GM23338 (cell line): ENCODE measurements around the gene EYA2. TPM values are rescaled to one million over a fixed set of nuclear protein-coding genes. Genes with fewer than 3 reads are reported as not detected.

Source experiments
- ATAC-seq: fragments of 200-7000 bp; cut with Tn5 transposase; 3 replicates; pipeline ENCODE4 v1.9.1; 2020
- DNase-seq: peaks from one replicate; pipeline ENCODE4 v3.0.0-alpha.2; 2015; ENCODE audit warnings: low spot score
- H2AFZ ChIP-seq: fragments of 200-600 bp; sonication (generic); 2 replicates; pipeline ENCODE4 v1.8.0; 2016; ENCODE audit warnings: antibody characterized with exemption, mild to moderate bottlenecking, moderate library complexity
- H3F3A ChIP-seq: fragments of 200-600 bp; sonication (generic); replicated peaks from 2 replicates; pipeline ENCODE4 v1.8.0; 2017; ENCODE audit warnings: antibody characterized with exemption, mixed run types, low read depth
- H3K27ac ChIP-seq: fragments of 200-600 bp; sonication (generic); 2 replicates; pipeline ENCODE4 v1.6.1; 2016; ENCODE audit warnings: low read depth
- H3K27me3 ChIP-seq: fragments of 200-600 bp; sonication (generic); 2 replicates; pipeline ENCODE4 v1.8.0; 2016; ENCODE audit warnings: mild to moderate bottlenecking, mixed run types, moderate library complexity; ENCODE audit not compliant: insufficient read depth
- H3K36me3 ChIP-seq: fragments of 200-600 bp; sonication (generic); 2 replicates; pipeline ENCODE4 v1.8.0; 2016; ENCODE audit warnings: mild to moderate bottlenecking; ENCODE audit not compliant: insufficient read depth
- H3K4me1 ChIP-seq: fragments of 200-600 bp; sonication (generic); 2 replicates; pipeline ENCODE4 v1.8.0; 2016; ENCODE audit warnings: mild to moderate bottlenecking, moderate library complexity; ENCODE audit not compliant: insufficient read depth
- H3K4me2 ChIP-seq: fragments of 200-600 bp; sonication (generic); 2 replicates; pipeline ENCODE4 v1.7.1; 2017; ENCODE audit warnings: mixed run types
- H3K4me3 ChIP-seq: fragments of 200-600 bp; sonication (generic); 2 replicates; pipeline ENCODE4 v1.6.1; 2016; ENCODE audit warnings: mixed run types
- H3K79me2 ChIP-seq: fragments of 200-600 bp; sonication (generic); replicated peaks from 2 replicates; pipeline ENCODE4 v1.8.0; 2017; ENCODE audit warnings: mild to moderate bottlenecking; ENCODE audit not compliant: insufficient read depth
- H3K9me2 ChIP-seq: fragments of 200-600 bp; sonication (generic); 2 replicates; pipeline ENCODE4 v1.8.0; 2017; ENCODE audit not compliant: insufficient read depth
- H4K20me1 ChIP-seq: fragments of 200-600 bp; sonication (generic); replicated peaks from 2 replicates; pipeline ENCODE4 v1.8.0; 2017; ENCODE audit warnings: mild to moderate bottlenecking; ENCODE audit not compliant: insufficient read depth
- H3K27ac Mint-ChIP-seq: 2 replicates; pipeline ENCODE4 v1.8.0; 2020; ENCODE audit warnings: inconsistent platforms, mild to moderate bottlenecking, moderate library complexity, mixed read lengths
- H3K27me3 Mint-ChIP-seq: 3 replicates; pipeline ENCODE4 v1.8.0; 2022; ENCODE audit warnings: low read depth, mild to moderate bottlenecking, moderate library complexity, mixed read lengths, inconsistent platforms; ENCODE audit not compliant: insufficient read depth, poor library complexity
- H3K36me3 Mint-ChIP-seq: 3 replicates; pipeline ENCODE4 v1.8.0; 2021; ENCODE audit warnings: low read depth, mild to moderate bottlenecking, inconsistent platforms, moderate library complexity, mixed read lengths
- H3K4me1 Mint-ChIP-seq: 3 replicates; pipeline ENCODE4 v1.8.0; 2020; ENCODE audit warnings: mild to moderate bottlenecking, inconsistent platforms, mixed read lengths
- H3K4me3 Mint-ChIP-seq: 3 replicates; pipeline ENCODE4 v1.8.0; 2021; ENCODE audit warnings: moderate library complexity, mild to moderate bottlenecking, inconsistent platforms, mixed read lengths
- H3K9me3 Mint-ChIP-seq: 3 replicates; pipeline ENCODE4 v1.8.0; 2020; ENCODE audit warnings: moderate library complexity, mild to moderate bottlenecking, inconsistent platforms, mixed read lengths
- CREB1 ChIP-seq: fragments of 250-450 bp; sonication (Bioruptor Pico); IDR thresholded peaks from 2 replicates; pipeline ENCODE4 v1.5.0; 2020; ENCODE audit warnings: low read depth, mild to moderate bottlenecking, moderate library complexity
- CTCF ChIP-seq, 2 experiments: fragments of 200-600 bp in 1 of 2; sonication (generic) in 1 of 2; conservative IDR thresholded peaks; 2 replicates each; pipeline versions ENCODE4 v1.5.1 to v1.6.1; 2016 to 2017; ENCODE audit warnings: antibody characterized with exemption in 2 of 2, low read depth in 2 of 2, mild to moderate bottlenecking in 2 of 2, moderate library complexity in 1 of 2
- EZH2 ChIP-seq: fragments of 200-600 bp; sonication (generic); IDR thresholded peaks from one replicate; pipeline ENCODE4 v1.8.0; 2017; ENCODE audit warnings: antibody characterized with exemption, mild to moderate bottlenecking, low read depth; ENCODE audit not compliant: unreplicated experiment
- JUNB ChIP-seq: IDR thresholded peaks from one replicate; pipeline ENCODE4 v1.6.1; 2016; ENCODE audit warnings: antibody characterized with exemption; ENCODE audit not compliant: unreplicated experiment
- NANOG ChIP-seq: IDR thresholded peaks from 2 replicates; pipeline ENCODE4 v1.6.1; 2016; ENCODE audit warnings: antibody characterized with exemption, borderline replicate concordance
- POLR2AphosphoS5 ChIP-seq: IDR thresholded peaks from 2 replicates; pipeline ENCODE4 v1.6.1; 2016; ENCODE audit warnings: antibody characterized with exemption, low read depth
- STAT1 ChIP-seq: IDR thresholded peaks from one replicate; pipeline ENCODE4 v1.6.1; 2016; ENCODE audit warnings: antibody characterized with exemption; ENCODE audit not compliant: unreplicated experiment
- ZNF114 ChIP-seq: fragments of 250-450 bp; sonication (Bioruptor Pico); IDR thresholded peaks from 2 replicates; pipeline ENCODE4 v1.5.0; 2020; ENCODE audit warnings: mild to moderate bottlenecking, moderate library complexity
- ZNF331 ChIP-seq: fragments of 250-450 bp; sonication (Bioruptor Pico); IDR thresholded peaks from 2 replicates; pipeline ENCODE4 v1.5.0; 2020; ENCODE audit warnings: low read depth, mild to moderate bottlenecking, moderate library complexity
- polyA plus RNA-seq: library from polyadenylated mRNA; unstranded; fragments of >200 nt; fragmentation: Nextera tagmentation; extraction: Ambion mirVana; gene quantifications from 2 replicates; pipeline ENCODE4 v1.2.1, GENCODE V29; 2016
- total RNA-seq: library from RNA; depleted of rRNA; stranded (reverse); fragments of >200 nt; shearing (Covaris generic); gene quantifications from 2 replicates; pipeline ENCODE4 v1.2.3, GENCODE V29; 2014
- TF ChIP-seq, protein P1 (sequence below): IDR thresholded peaks from 2 replicates; pipeline ENCODE4 v1.6.1; 2016; ENCODE audit warnings: antibody characterized with exemption
- TF ChIP-seq, protein P2 (sequence below): IDR thresholded peaks from one replicate; pipeline ENCODE4 v1.6.1; 2018; ENCODE audit warnings: antibody characterized with exemption; ENCODE audit not compliant: unreplicated experiment

Gene EYA2
- total and polyA plus RNA-seq, 2 experiments from 2014 or later, result 0.50 to 0.56 TPM

- Mint-ChIP-seq H3K27me3 (peaks cover 8% of the 10 kb centered on the region), H3K9me3 (no peaks in the 10 kb centered on the region; the same call in 2 of the 3 replicates), H3K4me3 (no peak overlapping the region), H3K36me3 (peaks cover 30% of the 10 kb centered on the region), H3K27ac (no peak overlapping the region), H3K4me1 (peaks cover 21% of the 10 kb centered on the region)
- H3K27me3 ChIP-seq, result no peaks in the 10 kb centered on the region
- no peak overlapping the region for H3K4me3 ChIP-seq
- 0 out of 2 replicates have a peak, but pooled peaks cover 9% of the 10 kb centered on the region for H3K79me2 ChIP-seq
- DNase-seq (no peak), ATAC-seq (no peak)
- no peak overlapping the region for H2AFZ ChIP-seq
- no peaks in the 10 kb centered on the region for H3K9me2 ChIP-seq
- H4K20me1 ChIP-seq, result no peaks in the 10 kb centered on the region; the same call in 1 of the 2 replicates
- no peak overlapping the region for H3K4me2 ChIP-seq
- 0 out of 2 replicates have a peak overlapping the region, but pooled peaks have one; percentile 14 for H3K27ac ChIP-seq
- H3K4me1 ChIP-seq, result peaks cover 18% of the 10 kb centered on the region
- H3F3A ChIP-seq, result peaks cover 15% of the 10 kb centered on the region; the same call in 1 of the 2 replicates
- peaks cover 37% of the 10 kb centered on the region for H3K36me3 ChIP-seq
- no peak for TF ChIP-seq EZH2
- no peak for TF ChIP-seq JUNB
- TF ChIP-seq, protein P1, sequence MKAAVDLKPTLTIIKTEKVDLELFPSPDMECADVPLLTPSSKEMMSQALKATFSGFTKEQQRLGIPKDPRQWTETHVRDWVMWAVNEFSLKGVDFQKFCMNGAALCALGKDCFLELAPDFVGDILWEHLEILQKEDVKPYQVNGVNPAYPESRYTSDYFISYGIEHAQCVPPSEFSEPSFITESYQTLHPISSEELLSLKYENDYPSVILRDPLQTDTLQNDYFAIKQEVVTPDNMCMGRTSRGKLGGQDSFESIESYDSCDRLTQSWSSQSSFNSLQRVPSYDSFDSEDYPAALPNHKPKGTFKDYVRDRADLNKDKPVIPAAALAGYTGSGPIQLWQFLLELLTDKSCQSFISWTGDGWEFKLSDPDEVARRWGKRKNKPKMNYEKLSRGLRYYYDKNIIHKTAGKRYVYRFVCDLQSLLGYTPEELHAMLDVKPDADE, result no peak
- TF ChIP-seq POLR2AphosphoS5, result 0 out of 2 replicates have a peak, but pooled peaks have one; percentile 10
- no peak for TF ChIP-seq ZNF114 (CRISPR knock-in tag)
- TF ChIP-seq CTCF (conservative IDR thresholded peaks at IDR 0.05; ENCODE audit: low read depth in 2 of 2), result no peak
- no peak for TF ChIP-seq ZNF331
- no peak for TF ChIP-seq CREB1
Measured at GRCh38 chr20:47208534-47209174, 314.0 kb downstream of the EYA2 start.

DNA sequence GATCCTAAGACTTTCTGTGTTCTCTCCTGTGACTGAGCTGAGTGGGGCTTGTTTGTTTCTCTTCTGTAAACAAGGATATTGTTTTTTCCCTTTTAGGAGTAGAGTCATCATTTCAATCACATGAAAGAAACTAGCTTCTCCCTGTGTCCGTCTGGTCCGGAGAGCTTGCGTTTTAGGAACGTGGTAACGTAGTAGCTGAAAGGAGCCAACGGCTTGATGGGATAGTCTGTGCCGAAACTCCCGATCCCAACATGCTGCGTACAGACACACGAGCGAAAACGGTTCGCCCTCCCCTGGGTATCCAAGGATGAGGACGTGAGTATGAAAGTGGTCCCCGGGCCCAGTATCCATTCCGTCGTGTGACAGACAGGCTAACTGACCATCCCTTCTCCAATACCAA lies 315.3 kb downstream of the EYA2 start:
- H3F3A ChIP-seq, result peaks cover 15% of the 10 kb centered on the region; the same call in 1 of the 2 replicates
- ATAC-seq (no peak), DNase-seq (no peak)
- H3K4me1 ChIP-seq, result peaks cover 18% of the 10 kb centered on the region
- H3K9me3 Mint-ChIP-seq, result no peaks in the 10 kb centered on the region; the same call in 2 of the 3 replicates
- H3K27ac Mint-ChIP-seq, result no peak overlapping the region
- H2AFZ ChIP-seq, result no peak overlapping the region
- peaks cover 21% of the 10 kb centered on the region for H3K4me1 Mint-ChIP-seq
- peaks cover 45% of the 10 kb centered on the region for H3K36me3 ChIP-seq
- H3K79me2 ChIP-seq, result peaks cover 20% of the 10 kb centered on the region
- no peak overlapping the region for H3K4me2 ChIP-seq
- H3K4me3 Mint-ChIP-seq, result no peak overlapping the region
- no peaks in the 10 kb centered on the region; the same call in none of the 2 replicates for H4K20me1 ChIP-seq
- no peak overlapping the region for H3K27ac ChIP-seq
- H3K36me3 Mint-ChIP-seq, result peaks cover 30% of the 10 kb centered on the region
- peaks cover 4% of the 10 kb centered on the region for H3K27me3 Mint-ChIP-seq
- no peak overlapping the region for H3K4me3 ChIP-seq
- H3K27me3 ChIP-seq, result no peaks in the 10 kb centered on the region
- H3K9me2 ChIP-seq, result no peaks in the 10 kb centered on the region
- no peak for TF ChIP-seq POLR2AphosphoS5
- no peak for TF ChIP-seq JUNB
- TF ChIP-seq, protein P1, result no peak
- TF ChIP-seq, protein P2, sequence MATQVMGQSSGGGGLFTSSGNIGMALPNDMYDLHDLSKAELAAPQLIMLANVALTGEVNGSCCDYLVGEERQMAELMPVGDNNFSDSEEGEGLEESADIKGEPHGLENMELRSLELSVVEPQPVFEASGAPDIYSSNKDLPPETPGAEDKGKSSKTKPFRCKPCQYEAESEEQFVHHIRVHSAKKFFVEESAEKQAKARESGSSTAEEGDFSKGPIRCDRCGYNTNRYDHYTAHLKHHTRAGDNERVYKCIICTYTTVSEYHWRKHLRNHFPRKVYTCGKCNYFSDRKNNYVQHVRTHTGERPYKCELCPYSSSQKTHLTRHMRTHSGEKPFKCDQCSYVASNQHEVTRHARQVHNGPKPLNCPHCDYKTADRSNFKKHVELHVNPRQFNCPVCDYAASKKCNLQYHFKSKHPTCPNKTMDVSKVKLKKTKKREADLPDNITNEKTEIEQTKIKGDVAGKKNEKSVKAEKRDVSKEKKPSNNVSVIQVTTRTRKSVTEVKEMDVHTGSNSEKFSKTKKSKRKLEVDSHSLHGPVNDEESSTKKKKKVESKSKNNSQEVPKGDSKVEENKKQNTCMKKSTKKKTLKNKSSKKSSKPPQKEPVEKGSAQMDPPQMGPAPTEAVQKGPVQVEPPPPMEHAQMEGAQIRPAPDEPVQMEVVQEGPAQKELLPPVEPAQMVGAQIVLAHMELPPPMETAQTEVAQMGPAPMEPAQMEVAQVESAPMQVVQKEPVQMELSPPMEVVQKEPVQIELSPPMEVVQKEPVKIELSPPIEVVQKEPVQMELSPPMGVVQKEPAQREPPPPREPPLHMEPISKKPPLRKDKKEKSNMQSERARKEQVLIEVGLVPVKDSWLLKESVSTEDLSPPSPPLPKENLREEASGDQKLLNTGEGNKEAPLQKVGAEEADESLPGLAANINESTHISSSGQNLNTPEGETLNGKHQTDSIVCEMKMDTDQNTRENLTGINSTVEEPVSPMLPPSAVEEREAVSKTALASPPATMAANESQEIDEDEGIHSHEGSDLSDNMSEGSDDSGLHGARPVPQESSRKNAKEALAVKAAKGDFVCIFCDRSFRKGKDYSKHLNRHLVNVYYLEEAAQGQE, result no peak
- no peak for TF ChIP-seq ZNF114 (CRISPR knock-in tag)
- TF ChIP-seq STAT1, result no peak
- TF ChIP-seq CREB1, result no peak
- TF ChIP-seq NANOG, result no peak
- no peak for TF ChIP-seq EZH2
- no peak for TF ChIP-seq CTCF (conservative IDR thresholded peaks at IDR 0.05; ENCODE audit: low read depth in 2 of 2)
- no peak for TF ChIP-seq ZNF331
